HL-60/S4 treated with phorbol 12-myristate 13-acetate at 8.2 ng/mL for 4 days and 3 days (cell line): Measurements from ENCODE around the gene PPM1H.
"Not testable (repeated sequence)": the region's sequence is repeated elsewhere in the genome, so short reads cannot be mapped to it uniquely, and the experiment has no call there.

Experiments used
- in situ Hi-C: fragments of 300-500 bp; cut with MboI; formaldehyde crosslinking; loops from 2 replicates; pipeline ENCODE4 v1.15.0; 2022; ENCODE audit warnings: low sequenced_read_pairs

The PPM1H gene

GRCh38 chr12:62776575-62776974 is 158.4 kb downstream of the PPM1H start:
- in situ Hi-C loops: loop anchor here (25.0 kb wide), 1 partner anchor 339 kb away; no protein-coding TSS in a partner anchor

GRCh38 chr12:62774794-62775193 is 160.2 kb downstream of the PPM1H start:
- in situ Hi-C loops: loop anchor here (25.0 kb wide), 1 partner anchor 337 kb away; no protein-coding TSS in a partner anchor

DNA sequence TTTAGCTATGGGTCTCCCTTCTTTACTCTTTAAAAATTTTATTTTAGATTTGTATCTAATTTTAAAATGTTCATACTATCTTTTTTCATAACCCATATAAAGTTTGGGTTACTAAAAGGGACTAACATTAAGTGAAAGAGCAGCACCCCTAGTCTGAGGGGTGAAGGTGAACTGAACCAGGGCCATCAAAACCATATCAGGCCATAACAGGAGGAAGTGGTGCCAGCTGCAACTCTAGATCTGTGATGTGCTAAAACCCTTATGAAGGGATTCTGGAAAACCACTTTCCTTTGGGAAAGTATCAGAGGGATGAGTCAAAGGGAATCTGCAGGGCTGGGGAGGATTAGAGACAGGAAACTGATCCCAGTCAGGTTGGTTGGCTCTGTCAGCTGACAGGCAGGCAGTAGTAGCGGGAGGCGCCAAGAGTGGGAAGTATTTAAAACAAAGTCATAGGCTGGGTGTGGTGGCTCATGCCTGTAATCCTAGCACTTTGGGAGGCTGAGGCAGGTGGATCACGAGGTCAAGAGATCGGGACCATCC is 162.5 kb downstream of the PPM1H start:
- in situ Hi-C loops: no loop called here

DNA sequence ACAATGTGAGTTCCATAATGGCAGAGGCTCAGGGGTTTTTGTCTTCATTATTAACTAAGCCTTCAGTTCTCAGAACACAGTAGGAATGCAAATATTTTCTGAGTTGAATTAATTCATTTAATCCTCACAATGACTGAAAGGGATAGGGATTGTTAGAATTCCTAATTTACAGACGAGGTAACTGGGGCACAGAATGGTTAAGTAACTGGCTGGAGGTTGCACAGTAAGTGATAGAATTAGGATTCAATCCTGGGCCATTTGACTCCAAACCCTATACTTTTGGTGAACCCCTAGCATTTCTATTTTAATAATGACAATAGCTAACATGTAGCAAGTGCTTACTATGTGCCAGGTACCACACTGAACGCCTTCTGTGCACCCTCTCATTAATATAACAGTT is 163.1 kb downstream of the PPM1H start:
- in situ Hi-C loops: no loop called here

- in situ Hi-C loops: no loop called here
Measured at GRCh38 chr12:62770381-62770780, 164.6 kb downstream of the PPM1H start.

DNA sequence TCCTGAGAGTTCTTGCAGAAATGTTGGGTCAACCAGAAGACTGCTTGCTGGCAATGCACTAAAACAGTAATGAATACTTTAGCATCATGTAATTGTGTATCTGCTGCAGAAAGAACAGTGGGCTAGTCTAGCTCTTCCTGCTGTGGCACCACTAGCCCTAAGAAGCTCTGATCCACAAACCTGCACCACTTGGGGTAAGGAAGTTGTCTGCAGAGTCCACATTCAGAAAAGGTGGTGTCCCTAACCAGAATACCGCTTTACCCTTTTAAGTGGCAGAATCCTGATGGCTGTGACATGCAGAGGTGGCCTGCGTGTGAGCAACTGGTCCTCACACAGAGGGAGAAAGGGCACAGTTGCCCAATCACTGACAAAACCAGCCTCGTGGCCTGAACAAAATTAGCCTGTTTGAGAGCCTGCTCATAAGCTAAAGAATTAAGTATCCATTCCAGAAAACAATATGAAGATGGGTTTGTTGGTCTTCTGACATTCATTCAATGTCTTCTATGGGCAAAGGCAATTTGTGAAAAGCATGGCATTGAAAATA is 165.8 kb downstream of the PPM1H start:
- in situ Hi-C loops: no loop called here

- in situ Hi-C loops: no loop called here
Measured at GRCh38 chr12:62767946-62768345, 167.0 kb downstream of the PPM1H start.

GRCh38 chr12:62767496-62767895 is 167.5 kb downstream of the PPM1H start:
- in situ Hi-C loops: no loop called here

GRCh38 chr12:62766496-62766895 is 168.5 kb downstream of the PPM1H start:
- in situ Hi-C loops: no loop called here

GRCh38 chr12:62763861-62764645 is 170.9 kb downstream of the PPM1H start:
- in situ Hi-C loops: no loop called here

GRCh38 chr12:62763312-62763711 is 171.6 kb downstream of the PPM1H start:
- in situ Hi-C loops: no loop called here

DNA sequence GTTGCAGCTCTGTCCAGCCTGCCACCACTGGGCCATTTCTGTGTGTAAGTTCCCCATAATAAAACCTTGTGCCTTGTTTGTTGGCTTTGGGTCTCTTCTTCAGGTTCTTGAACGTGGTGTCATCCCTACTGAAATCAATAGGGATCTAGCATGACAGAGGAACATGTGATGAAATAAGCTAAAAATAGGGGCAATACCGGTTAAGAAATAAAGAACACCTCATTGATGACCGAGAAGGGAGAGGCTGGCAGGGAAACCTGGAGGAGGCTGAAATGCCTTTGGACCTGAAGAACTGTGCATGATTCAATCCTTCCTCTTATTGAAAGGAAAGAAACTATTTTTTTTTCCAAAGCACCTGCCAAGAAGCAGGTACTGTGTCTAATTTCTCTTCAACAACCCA is 172.3 kb downstream of the PPM1H start:
- in situ Hi-C loops: no loop called here

GRCh38 chr12:62761658-62762057 is 173.3 kb downstream of the PPM1H start:
- in situ Hi-C loops: no loop called here

- in situ Hi-C loops: no loop called here
Measured at GRCh38 chr12:62760779-62761178, 174.2 kb downstream of the PPM1H start.

DNA sequence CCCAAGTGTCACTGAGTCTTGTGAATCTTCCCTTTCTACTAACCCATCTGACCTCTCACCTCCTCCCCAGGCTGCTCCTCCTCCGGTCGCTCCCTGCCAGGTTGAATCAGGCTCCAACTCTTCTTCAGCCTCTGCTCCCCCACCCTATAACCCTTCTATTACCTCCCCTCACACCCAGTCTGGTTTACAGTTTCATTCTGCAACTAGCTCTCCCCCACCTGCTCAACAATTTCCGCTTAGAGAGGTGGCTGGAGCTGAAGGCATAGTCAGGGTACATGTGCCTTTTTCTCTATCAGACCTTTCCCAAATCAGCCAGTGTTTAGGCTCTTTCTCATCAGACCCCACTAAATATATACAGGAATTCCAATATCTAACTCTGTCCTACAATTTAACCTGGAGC is 174.6 kb downstream of the PPM1H start:
- in situ Hi-C loops: not testable (repeated sequence)

- in situ Hi-C loops: no loop called here
Measured at GRCh38 chr12:62758216-62758615, 176.7 kb downstream of the PPM1H start.

- in situ Hi-C loops: no loop called here
Measured at GRCh38 chr12:62757048-62757447, 177.9 kb downstream of the PPM1H start.

GRCh38 chr12:62754706-62755105 is 180.2 kb downstream of the PPM1H start:
- in situ Hi-C loops: no loop called here

- in situ Hi-C loops: no loop called here
Measured at GRCh38 chr12:62751810-62752155, 183.2 kb downstream of the PPM1H start.

GRCh38 chr12:62750941-62751809 is 183.8 kb downstream of the PPM1H start:
- in situ Hi-C loops: no loop called here

- in situ Hi-C loops: no loop called here
Measured at GRCh38 chr12:62749586-62749985, 185.4 kb downstream of the PPM1H start.
